Ishikawa (cell line): ENCODE measurements around the gene PLPP3.

Source experiments
- CEBPB ChIP-seq: IDR thresholded peaks from 2 replicates; pipeline ENCODE4 v1.6.1; 2012
- CREB1 ChIP-seq: IDR thresholded peaks from 2 replicates; pipeline ENCODE4 v1.6.1; 2012; ENCODE audit warnings: low read depth
- EGR1 ChIP-seq: IDR thresholded peaks from 2 replicates; pipeline ENCODE4 v1.6.1; 2012
- EP300 ChIP-seq: IDR thresholded peaks from 2 replicates; pipeline ENCODE4 v1.6.1; 2012; ENCODE audit warnings: borderline replicate concordance
- FOXM1 ChIP-seq: IDR thresholded peaks from 2 replicates; pipeline ENCODE4 v1.6.1; 2012; ENCODE audit warnings: low read depth, borderline replicate concordance
- NFIC ChIP-seq: IDR thresholded peaks from 2 replicates; pipeline ENCODE4 v1.6.1; 2012
- RAD21 ChIP-seq: IDR thresholded peaks from 2 replicates; pipeline ENCODE4 v1.6.1; 2012; ENCODE audit warnings: low read depth
- TAF1 ChIP-seq: IDR thresholded peaks from 2 replicates; pipeline ENCODE4 v1.6.1; 2012; ENCODE audit warnings: low read depth, mild to moderate bottlenecking
- TCF12 ChIP-seq: IDR thresholded peaks from 2 replicates; pipeline ENCODE4 v1.6.1; 2012; ENCODE audit warnings: low read depth
- TEAD4 ChIP-seq: IDR thresholded peaks from 2 replicates; pipeline ENCODE4 v1.6.1; 2012
- YY1 ChIP-seq: IDR thresholded peaks from 2 replicates; pipeline ENCODE4 v1.6.1; 2012; ENCODE audit warnings: low read depth
- ZBTB7A ChIP-seq: IDR thresholded peaks from 2 replicates; pipeline ENCODE4 v1.6.1; 2012; ENCODE audit warnings: low read depth
- TF ChIP-seq, protein P1 (sequence below): IDR thresholded peaks from 2 replicates; pipeline ENCODE4 v1.6.1; 2012
- TF ChIP-seq, protein P2 (sequence below): IDR thresholded peaks from 2 replicates; pipeline ENCODE4 v1.6.1; 2012
- TF ChIP-seq, protein P3 (sequence below): IDR thresholded peaks from 2 replicates; pipeline ENCODE4 v1.6.1; 2012; ENCODE audit warnings: low read depth, mild to moderate bottlenecking

Gene PLPP3

GRCh38 chr1:56578963-56579875, at the start of gene PLPP3:
PLPP3 (minus strand) TSS chr1:56579563; CDS start chr1:56579016, 547 bp downstream.
- peak; percentile 97 for TF ChIP-seq TAF1
- TF ChIP-seq CREB1: no peak
- TF ChIP-seq ZBTB7A: peak; percentile 71; the same call in 1 of the 2 replicates
- peak; percentile 50 for TF ChIP-seq RAD21

GRCh38 chr1:56627636-56628039, 48.3 kb upstream of the PLPP3 start:
- TF ChIP-seq, protein P1, sequence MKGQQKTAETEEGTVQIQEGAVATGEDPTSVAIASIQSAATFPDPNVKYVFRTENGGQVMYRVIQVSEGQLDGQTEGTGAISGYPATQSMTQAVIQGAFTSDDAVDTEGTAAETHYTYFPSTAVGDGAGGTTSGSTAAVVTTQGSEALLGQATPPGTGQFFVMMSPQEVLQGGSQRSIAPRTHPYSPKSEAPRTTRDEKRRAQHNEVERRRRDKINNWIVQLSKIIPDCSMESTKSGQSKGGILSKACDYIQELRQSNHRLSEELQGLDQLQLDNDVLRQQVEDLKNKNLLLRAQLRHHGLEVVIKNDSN: peak; percentile 71
- no peak for TF ChIP-seq CREB1

DNA sequence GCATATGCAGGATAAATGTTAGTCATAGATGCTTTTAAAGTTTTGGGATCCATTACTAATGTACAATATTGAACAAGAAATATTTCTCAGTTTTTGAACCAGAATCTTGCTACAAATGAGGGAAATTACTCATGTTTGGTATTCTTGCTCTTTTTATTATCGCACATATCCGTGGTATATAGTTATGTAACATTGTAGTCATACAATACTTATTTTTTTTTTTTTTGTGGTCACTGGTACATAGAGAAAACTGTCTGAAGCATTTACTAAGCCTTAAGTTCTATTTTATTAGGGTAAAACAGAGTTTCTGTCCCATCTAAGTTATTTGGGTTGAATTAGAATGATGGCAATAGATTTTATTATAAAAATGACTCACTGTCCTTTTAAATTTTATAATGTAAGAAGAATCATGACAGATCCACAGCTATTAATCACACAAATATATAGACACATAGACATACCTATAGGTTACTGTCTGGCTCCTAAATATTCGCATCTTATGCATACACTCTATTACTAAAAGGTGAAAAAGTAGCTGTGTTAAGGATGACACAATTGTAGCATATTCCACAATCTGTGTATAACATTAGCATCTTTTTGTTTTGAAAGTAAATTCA, 47.8 kb upstream of the PLPP3 start:
- TF ChIP-seq TCF12: no peak
- TF ChIP-seq ZBTB7A: no peak
- TF ChIP-seq, protein P2, sequence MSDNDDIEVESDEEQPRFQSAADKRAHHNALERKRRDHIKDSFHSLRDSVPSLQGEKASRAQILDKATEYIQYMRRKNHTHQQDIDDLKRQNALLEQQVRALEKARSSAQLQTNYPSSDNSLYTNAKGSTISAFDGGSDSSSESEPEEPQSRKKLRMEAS: no peak
- no peak for TF ChIP-seq CREB1
- no peak for TF ChIP-seq TAF1
- TF ChIP-seq CEBPB: no peak
- no peak for TF ChIP-seq FOXM1
- no peak for TF ChIP-seq NFIC
- TF ChIP-seq EP300: no peak
- TF ChIP-seq, protein P3, sequence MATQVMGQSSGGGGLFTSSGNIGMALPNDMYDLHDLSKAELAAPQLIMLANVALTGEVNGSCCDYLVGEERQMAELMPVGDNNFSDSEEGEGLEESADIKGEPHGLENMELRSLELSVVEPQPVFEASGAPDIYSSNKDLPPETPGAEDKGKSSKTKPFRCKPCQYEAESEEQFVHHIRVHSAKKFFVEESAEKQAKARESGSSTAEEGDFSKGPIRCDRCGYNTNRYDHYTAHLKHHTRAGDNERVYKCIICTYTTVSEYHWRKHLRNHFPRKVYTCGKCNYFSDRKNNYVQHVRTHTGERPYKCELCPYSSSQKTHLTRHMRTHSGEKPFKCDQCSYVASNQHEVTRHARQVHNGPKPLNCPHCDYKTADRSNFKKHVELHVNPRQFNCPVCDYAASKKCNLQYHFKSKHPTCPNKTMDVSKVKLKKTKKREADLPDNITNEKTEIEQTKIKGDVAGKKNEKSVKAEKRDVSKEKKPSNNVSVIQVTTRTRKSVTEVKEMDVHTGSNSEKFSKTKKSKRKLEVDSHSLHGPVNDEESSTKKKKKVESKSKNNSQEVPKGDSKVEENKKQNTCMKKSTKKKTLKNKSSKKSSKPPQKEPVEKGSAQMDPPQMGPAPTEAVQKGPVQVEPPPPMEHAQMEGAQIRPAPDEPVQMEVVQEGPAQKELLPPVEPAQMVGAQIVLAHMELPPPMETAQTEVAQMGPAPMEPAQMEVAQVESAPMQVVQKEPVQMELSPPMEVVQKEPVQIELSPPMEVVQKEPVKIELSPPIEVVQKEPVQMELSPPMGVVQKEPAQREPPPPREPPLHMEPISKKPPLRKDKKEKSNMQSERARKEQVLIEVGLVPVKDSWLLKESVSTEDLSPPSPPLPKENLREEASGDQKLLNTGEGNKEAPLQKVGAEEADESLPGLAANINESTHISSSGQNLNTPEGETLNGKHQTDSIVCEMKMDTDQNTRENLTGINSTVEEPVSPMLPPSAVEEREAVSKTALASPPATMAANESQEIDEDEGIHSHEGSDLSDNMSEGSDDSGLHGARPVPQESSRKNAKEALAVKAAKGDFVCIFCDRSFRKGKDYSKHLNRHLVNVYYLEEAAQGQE: no peak
- TF ChIP-seq TEAD4: no peak

DNA sequence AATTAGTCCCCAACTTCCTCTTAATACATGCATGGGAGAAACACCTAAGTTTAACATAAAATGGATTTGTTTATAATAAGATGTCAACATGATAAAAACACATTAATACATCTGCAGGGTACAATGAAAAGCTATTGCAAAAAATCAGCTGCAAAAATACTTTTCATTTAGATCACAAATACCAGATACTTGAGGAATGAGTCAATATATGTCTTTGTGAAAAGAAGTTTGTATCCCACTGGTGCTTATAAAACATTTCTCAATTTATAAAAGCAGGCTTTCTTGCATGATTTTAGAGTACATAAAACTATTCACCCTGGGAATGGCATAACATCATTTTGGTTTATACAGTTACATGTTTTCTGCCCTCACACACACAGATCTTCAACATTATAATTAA, 47.2 kb upstream of the PLPP3 start:
- TF ChIP-seq TCF12 (no peak), NFIC (no peak), TAF1 (no peak), ZBTB7A (no peak), FOXM1 (no peak), YY1 (no peak), CREB1 (no peak), RAD21 (no peak), CEBPB (no peak)
- TF ChIP-seq, protein P1: no peak
- TF ChIP-seq, protein P3: no peak
- TF ChIP-seq, protein P2: no peak

DNA sequence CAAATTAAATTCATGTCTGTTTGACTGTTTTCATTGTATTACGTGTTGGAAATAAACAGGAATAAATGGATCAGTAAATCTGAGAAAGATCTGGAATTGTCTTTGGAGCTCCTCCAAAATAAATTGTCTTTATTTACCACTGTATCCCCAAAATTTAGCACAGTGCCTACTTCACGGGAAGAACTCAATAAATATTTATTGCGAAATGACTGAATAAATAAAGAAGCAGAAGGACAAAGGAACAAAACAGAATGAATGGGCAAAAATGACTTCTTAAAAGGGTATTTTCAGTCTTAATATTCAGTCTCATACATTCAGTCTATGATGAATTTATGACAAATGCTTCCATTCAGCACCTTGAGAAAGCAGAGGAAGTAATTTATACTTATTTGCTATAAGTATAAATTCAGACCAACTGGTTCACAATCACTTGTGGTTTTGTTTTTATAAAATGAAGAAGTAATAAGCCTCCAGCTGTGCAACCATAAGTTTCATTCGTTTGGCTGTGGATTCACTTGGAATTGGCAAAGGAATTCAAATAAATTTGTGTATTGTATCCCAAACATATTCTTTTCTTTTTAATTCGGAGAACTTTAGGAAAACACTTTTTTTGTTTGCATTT, 46.6 kb upstream of the PLPP3 start:
- TF ChIP-seq EP300: no peak
- no peak for TF ChIP-seq NFIC
- no peak for TF ChIP-seq CREB1
- no peak for TF ChIP-seq EGR1
- no peak for TF ChIP-seq ZBTB7A
- TF ChIP-seq, protein P1: no peak
- TF ChIP-seq, protein P2: no peak
